Osteocyte (in vitro differentiated cells): ENCODE results near the gene CUL7. TPM values are rescaled to one million over a fixed set of nuclear protein-coding genes. Genes with fewer than 3 reads are reported as not detected.
"Not testable (repeated sequence)": the region's sequence is repeated elsewhere in the genome, so short reads cannot be mapped to it uniquely, and the experiment has no call there.

Experiments used
- DNase-seq: peaks from one replicate; pipeline ENCODE4 v3.0.0; 2021; ENCODE audit warnings: mixed read lengths; ENCODE audit not compliant: unreplicated experiment; ENCODE audit errors: extremely low spot score
- H3K27ac Mint-ChIP-seq: one replicate; pipeline ENCODE4 v1.8.0; 2021; ENCODE audit warnings: mild to moderate bottlenecking, mixed read lengths; ENCODE audit not compliant: unreplicated experiment
- H3K27me3 Mint-ChIP-seq: one replicate; pipeline ENCODE4 v1.8.0; 2021; ENCODE audit warnings: mixed read lengths; ENCODE audit not compliant: unreplicated experiment
- H3K36me3 Mint-ChIP-seq: one replicate; pipeline ENCODE4 v1.8.0; 2021; ENCODE audit warnings: mixed read lengths; ENCODE audit not compliant: unreplicated experiment
- H3K4me1 Mint-ChIP-seq: one replicate; pipeline ENCODE4 v1.8.0; 2021; ENCODE audit warnings: mixed read lengths; ENCODE audit not compliant: unreplicated experiment
- H3K4me3 Mint-ChIP-seq: one replicate; pipeline ENCODE4 v1.8.0; 2021; ENCODE audit warnings: mild to moderate bottlenecking, moderate library complexity, mixed read lengths; ENCODE audit not compliant: unreplicated experiment
- H3K9me3 Mint-ChIP-seq: one replicate; pipeline ENCODE4 v1.8.0; 2021; ENCODE audit warnings: mixed read lengths; ENCODE audit not compliant: unreplicated experiment
- CTCF ChIP-seq: fragments of 200-600 bp; sonication (generic); IDR thresholded peaks from 2 replicates; pipeline ENCODE4 v1.5.0; 2021; ENCODE audit warnings: antibody characterized with exemption, mild to moderate bottlenecking, moderate library complexity
- total RNA-seq: library from RNA; stranded (reverse); gene quantifications from 2 replicates; pipeline ENCODE4 v1.2.1, GENCODE V29; 2021

Gene CUL7
- total RNA-seq, 1 donor from 2014 or later, result 59.9 TPM

- H3K36me3 Mint-ChIP-seq, result peaks cover 53% of the 10 kb centered on the region
- no peak for DNase-seq
- no peak for TF ChIP-seq CTCF
Measured at GRCh38 chr6:43043310-43043709, 10.3 kb downstream of the CUL7 start.

GRCh38 chr6:43041475-43041874 lies 12.2 kb downstream of the CUL7 start:
- not testable (repeated sequence) for H3K27me3 Mint-ChIP-seq, H3K4me1 Mint-ChIP-seq, H3K4me3 Mint-ChIP-seq, H3K9me3 Mint-ChIP-seq, DNase-seq, H3K27ac Mint-ChIP-seq
- H3K36me3 Mint-ChIP-seq, result peaks cover 57% of the 10 kb centered on the region

More at GRCh38 chr6:43043310-43043709, 10.3 kb downstream of the CUL7 start:
- H3K4me1 Mint-ChIP-seq, result no peaks in the 10 kb centered on the region
- H3K4me3 Mint-ChIP-seq, result no peak overlapping the region
- H3K9me3 Mint-ChIP-seq, result no peaks in the 10 kb centered on the region
- H3K27ac Mint-ChIP-seq, result no peak overlapping the region
- no peaks in the 10 kb centered on the region for H3K27me3 Mint-ChIP-seq

GRCh38 chr6:43040542-43041257 lies 13.0 kb downstream of the CUL7 start:
- Mint-ChIP-seq H3K4me3 (no peak overlapping the region), H3K36me3 (peaks cover 52% of the 10 kb centered on the region), H3K27me3 (no peaks in the 10 kb centered on the region), H3K27ac (no peak overlapping the region), H3K4me1 (no peaks in the 10 kb centered on the region), H3K9me3 (no peaks in the 10 kb centered on the region)
- no peak for TF ChIP-seq CTCF
- no peak for DNase-seq

GRCh38 chr6:43038727-43039126 lies 14.9 kb downstream of the CUL7 start:
- Mint-ChIP-seq H3K36me3 (peaks cover 45% of the 10 kb centered on the region), H3K4me1 (no peaks in the 10 kb centered on the region), H3K27me3 (no peaks in the 10 kb centered on the region), H3K27ac (no peak overlapping the region), H3K4me3 (no peak overlapping the region), H3K9me3 (no peaks in the 10 kb centered on the region)
- no peak for TF ChIP-seq CTCF
- no peak for DNase-seq

GRCh38 chr6:43037706-43038105 lies 15.9 kb downstream of the CUL7 start:
- no peak overlapping the region for H3K4me3 Mint-ChIP-seq
- TF ChIP-seq CTCF, result no peak
- H3K27me3 Mint-ChIP-seq, result no peaks in the 10 kb centered on the region
- H3K36me3 Mint-ChIP-seq, result peaks cover 42% of the 10 kb centered on the region
- H3K27ac Mint-ChIP-seq, result no peak overlapping the region
- no peak for DNase-seq
- H3K9me3 Mint-ChIP-seq, result no peaks in the 10 kb centered on the region
- H3K4me1 Mint-ChIP-seq, result no peaks in the 10 kb centered on the region
